Neuronal stem cell (in vitro differentiated cells): Measurements from ENCODE around the gene DDC.

ENCODE experiments used
- DNase-seq: peaks from one replicate; pipeline ENCODE4 v3.0.0-alpha.2; 2013; ENCODE audit warnings: low spot score
- H2AFZ ChIP-seq: one replicate; pipeline ENCODE4 v1.6.1; 2013; ENCODE audit warnings: mild to moderate bottlenecking, low read length, inconsistent platforms
- H2AK5ac ChIP-seq: 2 replicates; pipeline ENCODE4 v1.6.1; 2013; ENCODE audit warnings: low read depth, mild to moderate bottlenecking, inconsistent platforms, low read length, moderate library complexity, mixed read lengths
- H2BK120ac ChIP-seq: 2 replicates; pipeline ENCODE4 v1.6.1; 2013; ENCODE audit warnings: low read depth, mild to moderate bottlenecking, inconsistent platforms, low read length, moderate library complexity, mixed read lengths
- H2BK12ac ChIP-seq: one replicate; pipeline ENCODE4 v1.6.1; 2013; ENCODE audit warnings: low read length, inconsistent platforms
- H2BK15ac ChIP-seq: 2 replicates; pipeline ENCODE4 v1.6.1; 2013; ENCODE audit warnings: mild to moderate bottlenecking, low read length, inconsistent platforms, mixed read lengths
- H2BK5ac ChIP-seq: one replicate; pipeline ENCODE4 v1.6.1; 2013; ENCODE audit warnings: inconsistent platforms, mild to moderate bottlenecking, low read length, moderate library complexity
- H3K14ac ChIP-seq: one replicate; pipeline ENCODE4 v1.6.1; 2013; ENCODE audit warnings: low read length, inconsistent platforms
- H3K18ac ChIP-seq: 2 replicates; pipeline ENCODE4 v1.6.1; 2013; ENCODE audit warnings: low read length, inconsistent platforms
- H3K23ac ChIP-seq: 2 replicates; pipeline ENCODE4 v1.6.1; 2013; ENCODE audit warnings: low read depth, mild to moderate bottlenecking, mixed read lengths, low read length, inconsistent platforms; ENCODE audit not compliant: poor library complexity
- H3K27ac ChIP-seq: replicated peaks from 3 replicates; pipeline ENCODE4 v1.5.1; 2013; ENCODE audit warnings: low read length, inconsistent platforms
- H3K27me3 ChIP-seq, 3 experiments: 2 replicates each; pipeline ENCODE4 v1.6.1; 2013; ENCODE audit warnings: low read length in 3 of 3, mild to moderate bottlenecking in 2 of 3, inconsistent platforms in 1 of 3, low read depth in 1 of 3, mixed read lengths in 1 of 3, moderate library complexity in 1 of 3; ENCODE audit not compliant: control insufficient read depth in 3 of 3, insufficient read depth in 3 of 3
- H3K36me3 ChIP-seq, 2 donors: replicated peaks in 1 of 2; 2 replicates each; pipeline ENCODE4 v1.6.1; 2013; ENCODE audit warnings: low read length in 2 of 2; ENCODE audit not compliant: control insufficient read depth in 2 of 2, insufficient read depth in 2 of 2
- H3K4ac ChIP-seq: 2 replicates; pipeline ENCODE4 v1.6.1; 2013; ENCODE audit warnings: inconsistent platforms, mild to moderate bottlenecking, low read length, moderate library complexity
- H3K4me1 ChIP-seq, 2 donors: 1 replicate in 1 of 2; 2 replicates in 1 of 2; pipeline ENCODE4 v1.6.1; 2013; ENCODE audit warnings: low read length in 2 of 2, low read depth in 1 of 2; ENCODE audit not compliant: control insufficient read depth in 2 of 2, insufficient read depth in 1 of 2
- H3K4me2 ChIP-seq: one replicate; pipeline ENCODE4 v1.6.1; 2013; ENCODE audit warnings: mild to moderate bottlenecking, low read length, inconsistent platforms; ENCODE audit not compliant: insufficient read depth, poor library complexity, severe bottlenecking
- H3K4me3 ChIP-seq, 2 donors: 2 replicates each; pipeline ENCODE4 v1.5.1; 2013; ENCODE audit warnings: low read length in 2 of 2, mild to moderate bottlenecking in 2 of 2, inconsistent platforms in 1 of 2, moderate library complexity in 1 of 2
- H3K79me1 ChIP-seq: one replicate; pipeline ENCODE4 v1.6.1; 2013; ENCODE audit warnings: low read depth, mild to moderate bottlenecking, inconsistent platforms, low read length, moderate library complexity
- H3K9ac ChIP-seq: one replicate; pipeline ENCODE4 v1.6.1; 2013; ENCODE audit warnings: mild to moderate bottlenecking, low read depth, low read length, inconsistent platforms; ENCODE audit not compliant: poor library complexity
- H3K9me3 ChIP-seq, 2 donors: replicated peaks in 1 of 2; 2 replicates each; pipeline versions ENCODE3 to v1.6.1; 2013; ENCODE audit warnings: low read length in 2 of 2, mild to moderate bottlenecking in 2 of 2, inconsistent platforms in 1 of 2, low read depth in 1 of 2, mixed read lengths in 1 of 2, moderate library complexity in 1 of 2; ENCODE audit not compliant: control insufficient read depth in 2 of 2, insufficient read depth in 1 of 2
- H4K8ac ChIP-seq: one replicate; pipeline ENCODE4 v1.6.1; 2013; ENCODE audit warnings: low read depth, mild to moderate bottlenecking, inconsistent platforms, low read length, moderate library complexity
- H4K91ac ChIP-seq: one replicate; pipeline ENCODE4 v1.6.1; 2013; ENCODE audit warnings: low read length, low read depth, mild to moderate bottlenecking, inconsistent platforms; ENCODE audit not compliant: poor library complexity
- WGBS, 2 donors: extraction: QIAGEN DNeasy Blood & Tissue Kit; methylation state at CpG; one replicate each; pipeline ENCODE4 v1.1.7; 2013; ENCODE audit warnings: missing lambda C conversion rate in 2 of 2, mixed read lengths in 1 of 2; ENCODE audit not compliant: insufficient read length in 2 of 2, insufficient replicate concordance in 1 of 2; ENCODE audit errors: extremely low coverage in 2 of 2; 5-methylcytosine and 5-hydroxymethylcytosine counted together

The DDC gene

GRCh38 chr7:50466815-50467585 lies 98.2 kb downstream of the DDC start:
- Histone ChIP-seq H3K4me3 (no peak overlapping the region), H2AK5ac (no peak overlapping the region), H3K27me3 (peaks cover 0 to 11% (median 6%) of the 10 kb centered on the region in 3 experiments), H3K36me3 (no peaks in the 10 kb centered on the region), H3K9me3 (peaks cover 0 to 2% of the 10 kb centered on the region in 2 donors), H3K79me1 (no peaks in the 10 kb centered on the region), H2BK12ac (no peak overlapping the region), H2AFZ (no peak overlapping the region), H3K4ac (no peak overlapping the region), H3K18ac (no peak overlapping the region), H3K27ac (no peak overlapping the region), H4K91ac (no peak overlapping the region), H2BK120ac (no peak overlapping the region), H3K14ac (no peak overlapping the region), H3K9ac (no peak overlapping the region), H3K4me2 (no peak overlapping the region), H2BK15ac (no peak overlapping the region), H3K4me1 (peaks cover 0 to 1% of the 10 kb centered on the region in 2 donors), H2BK5ac (no peak overlapping the region), H4K8ac (no peak overlapping the region), H3K23ac (no peak overlapping the region)
- WGBS, 2 donors = no CpG with 5 or more reads among the region's 11 CpGs
- DNase-seq = no peak

DNA sequence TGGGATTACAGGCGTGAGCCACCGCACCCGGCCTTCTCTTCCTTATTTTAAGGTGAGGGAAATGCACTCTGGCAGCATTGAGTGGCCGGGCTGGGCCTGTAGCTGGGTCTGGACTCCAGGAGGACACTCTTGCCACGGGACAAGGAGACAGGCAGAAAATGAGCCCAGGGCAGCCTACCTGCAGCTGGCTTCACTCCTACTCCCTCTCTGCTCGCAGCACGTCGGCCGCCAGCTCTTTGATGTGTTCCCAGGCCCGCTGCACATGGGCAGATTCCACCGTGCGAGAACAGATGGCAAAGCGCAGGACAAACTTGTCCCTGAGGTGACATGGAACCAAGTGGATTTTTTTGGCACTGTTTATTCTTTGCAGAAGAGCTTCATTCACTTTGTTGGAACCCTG lies 102.2 kb downstream of the DDC start:
- no peak overlapping the region for H3K4me2 ChIP-seq
- no peak overlapping the region for H3K4ac ChIP-seq
- H2BK5ac ChIP-seq = peak overlapping the region; percentile 83
- no peak overlapping the region for H4K8ac ChIP-seq
- H3K4me1 ChIP-seq = peaks cover 0 to 1% of the 10 kb centered on the region in 2 donors
- H3K23ac ChIP-seq = no peak overlapping the region
- no peak for DNase-seq
- no peak overlapping the region for H2AFZ ChIP-seq
- H3K4me3 ChIP-seq = no peak overlapping the region
- H3K79me1 ChIP-seq = no peaks in the 10 kb centered on the region
- H2AK5ac ChIP-seq = no peak overlapping the region
- H2BK120ac ChIP-seq = no peak overlapping the region
- no CpG with 5 or more reads among the region's 13 CpGs for WGBS, 2 donors
- no peaks in the 10 kb centered on the region for H3K36me3 ChIP-seq
- H3K27ac ChIP-seq = no peak overlapping the region
- H2BK15ac ChIP-seq = no peak overlapping the region
- no peak overlapping the region for H3K14ac ChIP-seq
- no peak overlapping the region for H4K91ac ChIP-seq
- peaks cover 0 to 5% of the 10 kb centered on the region in 2 donors for H3K9me3 ChIP-seq
- H3K18ac ChIP-seq = peak overlapping the region; percentile 19
- H2BK12ac ChIP-seq = no peak overlapping the region
- H3K27me3 ChIP-seq = peaks cover 0 to 9% (median 3%) of the 10 kb centered on the region in 3 experiments
- H3K9ac ChIP-seq = no peak overlapping the region

DNA sequence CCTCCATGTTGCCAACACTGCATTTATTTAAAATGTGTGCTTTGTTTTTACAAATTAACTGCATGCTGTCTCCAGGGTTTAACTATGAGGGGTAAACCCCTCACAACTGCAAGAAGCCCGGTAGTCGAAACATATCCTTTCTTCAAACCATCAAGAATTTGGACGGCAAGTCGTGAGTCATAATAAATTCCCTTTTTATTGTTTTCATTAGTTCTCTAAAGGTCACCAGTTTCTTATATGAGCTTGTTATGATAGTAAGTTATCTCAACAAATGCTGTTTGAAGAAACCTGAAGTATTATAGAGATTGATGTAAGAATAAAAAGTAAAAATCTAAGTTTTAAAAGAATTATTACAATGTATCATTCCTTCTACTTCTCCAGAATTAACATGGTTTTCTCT lies 102.8 kb downstream of the DDC start:
- H3K36me3 ChIP-seq = no peaks in the 10 kb centered on the region
- no peak overlapping the region for H3K4me2 ChIP-seq
- H3K9me3 ChIP-seq = peaks cover 0 to 5% of the 10 kb centered on the region in 2 donors
- no peak overlapping the region for H2BK15ac ChIP-seq
- no peak overlapping the region for H3K27ac ChIP-seq
- H3K9ac ChIP-seq = no peak overlapping the region
- H2BK12ac ChIP-seq = no peak overlapping the region
- no peak overlapping the region for H2BK120ac ChIP-seq
- no peak overlapping the region for H3K14ac ChIP-seq
- H3K79me1 ChIP-seq = no peaks in the 10 kb centered on the region
- H3K4me3 ChIP-seq = no peak overlapping the region
- no peak overlapping the region for H2AK5ac ChIP-seq
- peaks cover 0 to 9% (median 0%) of the 10 kb centered on the region in 3 experiments for H3K27me3 ChIP-seq
- no peaks in the 10 kb centered on the region for H3K4me1 ChIP-seq
- no peak overlapping the region for H4K91ac ChIP-seq
- H3K4ac ChIP-seq = no peak overlapping the region
- no peak overlapping the region for H4K8ac ChIP-seq
- no peak overlapping the region for H3K18ac ChIP-seq
- no peak overlapping the region for H2BK5ac ChIP-seq
- WGBS, 2 donors = no CpG with 5 or more reads among the region's 4 CpGs
- no peak overlapping the region for H3K23ac ChIP-seq
- H2AFZ ChIP-seq = no peak overlapping the region
- no peak for DNase-seq

DNA sequence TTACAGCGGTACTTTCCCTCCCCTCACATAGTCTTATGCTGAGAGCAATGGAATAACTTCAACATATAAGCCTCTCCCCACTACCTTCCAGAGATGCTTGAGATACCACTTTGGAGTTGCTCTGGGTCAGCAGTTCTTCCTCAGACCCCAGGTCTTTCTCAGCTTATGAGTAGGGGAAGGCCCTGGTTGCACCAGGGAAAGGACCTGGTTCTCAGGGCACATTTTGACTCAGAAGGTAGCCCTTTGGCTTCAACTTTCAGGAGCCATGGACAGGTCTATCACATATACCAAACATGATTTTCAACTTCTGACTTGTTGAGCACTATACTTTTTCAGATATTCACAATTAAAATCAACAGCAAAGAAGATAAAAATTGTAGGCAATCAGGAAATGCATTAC lies 103.5 kb downstream of the DDC start:
- no peak overlapping the region for H3K18ac ChIP-seq

More for the DNA sequence above, 103.5 kb downstream of the DDC start:
- WGBS, 2 donors = no CpG with 5 or more reads among the region's 1 CpG
- no peak overlapping the region for H2BK120ac ChIP-seq
- H4K91ac ChIP-seq = no peak overlapping the region
- no peaks in the 10 kb centered on the region for H3K36me3 ChIP-seq
- no peaks in the 10 kb centered on the region for H3K4me1 ChIP-seq
- no peak overlapping the region for H3K4me2 ChIP-seq
- H2AFZ ChIP-seq = no peak overlapping the region
- no peak overlapping the region for H3K14ac ChIP-seq
- no peak overlapping the region for H4K8ac ChIP-seq
- H3K9ac ChIP-seq = no peak overlapping the region
- peaks cover 0 to 2% (median 0%) of the 10 kb centered on the region in 3 experiments for H3K27me3 ChIP-seq
- no peak overlapping the region for H3K4me3 ChIP-seq
- no peak overlapping the region for H2BK5ac ChIP-seq
- no peak overlapping the region for H3K4ac ChIP-seq
- no peaks in the 10 kb centered on the region for H3K79me1 ChIP-seq
- H3K27ac ChIP-seq = no peak overlapping the region
- H2BK15ac ChIP-seq = no peak overlapping the region
- H3K23ac ChIP-seq = no peak overlapping the region
- H2AK5ac ChIP-seq = no peak overlapping the region
- no peak overlapping the region for H2BK12ac ChIP-seq
- no peak for DNase-seq
- peaks cover 0 to 5% of the 10 kb centered on the region in 2 donors for H3K9me3 ChIP-seq
